ACC112 (cell line): Measurements from ENCODE around the gene RAD51B.

ENCODE experiments used
- H2AFZ ChIP-seq: fragments of 200-600 bp; sonication (generic); one replicate; pipeline ENCODE4 v1.6.0; 2017; ENCODE audit warnings: antibody characterized with exemption, low read length; ENCODE audit not compliant: unreplicated experiment
- H3K27ac ChIP-seq: fragments of 200-600 bp; sonication (generic); 2 replicates; pipeline ENCODE4 v1.5.1; 2014; ENCODE audit warnings: low read depth, mild to moderate bottlenecking, antibody characterized with exemption, low read length, moderate library complexity
- H3K27me3 ChIP-seq: fragments of 200-600 bp; sonication (generic); 2 replicates; pipeline ENCODE4 v1.6.1; 2014; ENCODE audit warnings: mild to moderate bottlenecking, antibody characterized with exemption, low read length, moderate library complexity, mixed read lengths; ENCODE audit not compliant: insufficient read depth
- H3K36me3 ChIP-seq: fragments of 200-600 bp; sonication (generic); 2 replicates; pipeline ENCODE4 v1.6.1; 2016; ENCODE audit warnings: mild to moderate bottlenecking, antibody characterized with exemption, low read length, moderate library complexity, mixed read lengths; ENCODE audit not compliant: insufficient read depth
- H3K4me1 ChIP-seq: fragments of 200-600 bp; sonication (generic); one replicate; pipeline ENCODE4 v1.6.1; 2016; ENCODE audit warnings: low read length, mixed read lengths; ENCODE audit not compliant: insufficient read depth, unreplicated experiment, control insufficient read depth
- H3K4me3 ChIP-seq: fragments of 200-600 bp; sonication (generic); 2 replicates; pipeline ENCODE4 v1.5.1; 2014; ENCODE audit warnings: mild to moderate bottlenecking, low read depth, low read length
- H3K79me2 ChIP-seq: fragments of 200-600 bp; sonication (generic); one replicate; pipeline ENCODE4 v1.6.0; 2016; ENCODE audit warnings: low read length; ENCODE audit not compliant: control insufficient read depth, unreplicated experiment, insufficient read depth

Gene RAD51B

DNA sequence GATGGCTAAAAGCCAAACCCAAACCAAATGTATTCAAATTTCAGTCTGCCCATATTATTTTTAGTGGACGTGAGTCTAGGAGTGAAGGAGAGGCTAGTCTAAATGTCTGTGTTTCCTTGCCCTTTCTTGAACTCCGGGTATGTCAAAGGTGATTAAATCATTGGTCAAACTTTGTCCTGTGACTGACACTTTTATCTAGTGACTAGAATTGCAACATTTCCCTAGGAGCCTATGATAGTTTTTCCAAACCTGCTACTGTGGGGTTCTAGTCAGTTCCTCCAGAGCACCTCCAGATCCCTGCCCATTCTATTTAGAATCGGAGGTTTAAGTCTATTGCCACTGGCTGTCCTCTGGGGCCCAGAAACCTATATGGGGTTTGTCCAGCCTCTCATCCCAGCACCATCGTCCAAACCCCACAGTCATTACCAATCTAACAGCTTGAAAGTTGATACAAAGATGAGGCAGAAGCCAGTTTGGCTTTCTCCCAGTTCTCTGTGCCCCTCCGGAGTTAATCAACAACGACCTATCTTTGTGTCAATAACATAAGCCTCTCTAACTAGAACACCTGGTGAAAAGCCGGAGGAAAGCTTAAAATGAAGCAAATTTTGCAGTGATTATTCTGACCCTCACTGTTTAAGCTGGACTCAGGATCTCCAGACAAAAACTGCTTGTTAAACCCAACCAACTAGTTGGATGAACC is 666.6 kb downstream of the RAD51B start:
- no peaks in the 10 kb centered on the region for H3K79me2 ChIP-seq
- H3K27ac ChIP-seq, result no peak overlapping the region
- no peaks in the 10 kb centered on the region for H3K27me3 ChIP-seq
- no peak overlapping the region for H3K4me3 ChIP-seq
- 0 out of 2 replicates have a peak, but pooled peaks cover 2% of the 10 kb centered on the region for H3K36me3 ChIP-seq
- no peak overlapping the region for H2AFZ ChIP-seq
- peaks cover 18% of the 10 kb centered on the region for H3K4me1 ChIP-seq

GRCh38 chr14:68486809-68487208 is 667.2 kb downstream of the RAD51B start:
- Histone ChIP-seq H2AFZ (no peak overlapping the region), H3K79me2 (no peaks in the 10 kb centered on the region), H3K27me3 (no peaks in the 10 kb centered on the region), H3K4me3 (no peak overlapping the region), H3K27ac (no peak overlapping the region), H3K36me3 (0 out of 2 replicates have a peak, but pooled peaks cover 2% of the 10 kb centered on the region), H3K4me1 (peaks cover 18% of the 10 kb centered on the region)

- Histone ChIP-seq H3K79me2 (no peaks in the 10 kb centered on the region), H3K27me3 (no peaks in the 10 kb centered on the region), H3K27ac (peak overlapping the region; percentile 36), H2AFZ (no peak overlapping the region), H3K4me3 (no peak overlapping the region), H3K36me3 (0 out of 2 replicates have a peak, but pooled peaks cover 2% of the 10 kb centered on the region), H3K4me1 (peaks cover 18% of the 10 kb centered on the region)
Measured at GRCh38 chr14:68487805-68488590, 668.4 kb downstream of the RAD51B start.

- Histone ChIP-seq H3K79me2 (no peaks in the 10 kb centered on the region), H3K4me1 (peaks cover 9% of the 10 kb centered on the region), H3K4me3 (no peak overlapping the region), H2AFZ (no peak overlapping the region), H3K27ac (no peak overlapping the region), H3K27me3 (no peaks in the 10 kb centered on the region), H3K36me3 (0 out of 2 replicates have a peak, but pooled peaks cover 2% of the 10 kb centered on the region)
Measured at GRCh38 chr14:68491793-68492192, 672.2 kb downstream of the RAD51B start.

DNA sequence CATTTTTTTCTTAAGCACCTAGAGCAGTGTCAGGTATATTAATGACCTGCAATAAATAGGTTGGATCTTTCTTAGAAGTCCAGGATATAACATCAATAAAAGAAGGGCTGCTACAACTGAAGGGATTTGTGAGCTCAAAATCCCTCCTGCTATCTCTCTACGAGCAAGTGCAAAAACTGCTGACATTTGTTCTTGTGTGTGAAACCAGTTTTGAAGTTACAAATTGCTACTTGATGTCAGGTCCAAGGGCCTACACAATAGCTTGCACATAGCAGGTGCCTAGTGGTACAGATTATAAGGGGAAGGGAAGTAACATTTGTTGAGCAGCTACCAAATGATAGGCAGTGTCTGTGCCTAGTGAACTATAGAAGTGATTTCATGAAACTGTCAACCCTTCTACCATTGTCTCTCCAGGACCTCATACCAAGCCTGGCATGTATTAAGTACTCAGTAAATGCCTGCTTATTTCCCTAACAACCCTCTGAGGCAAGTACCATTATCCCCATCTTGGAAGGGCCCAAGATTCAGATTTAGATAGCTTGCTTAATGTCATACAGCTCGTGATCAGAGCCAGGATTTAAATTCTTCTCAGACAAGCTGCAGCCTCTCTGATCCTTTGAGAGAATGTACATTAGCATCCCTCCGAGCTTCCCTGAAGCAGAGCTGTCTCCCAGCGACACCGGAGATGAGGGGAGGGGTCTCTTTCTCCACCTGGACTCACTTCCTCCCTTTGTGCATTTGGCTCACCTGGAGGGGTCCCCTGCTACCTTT is 673.0 kb downstream of the RAD51B start:
- H3K4me3 ChIP-seq, result no peak overlapping the region
- H3K27ac ChIP-seq, result no peak overlapping the region
- no peaks in the 10 kb centered on the region for H3K79me2 ChIP-seq
- H3K4me1 ChIP-seq, result peaks cover 7% of the 10 kb centered on the region
- H2AFZ ChIP-seq, result no peak overlapping the region
- no peaks in the 10 kb centered on the region for H3K27me3 ChIP-seq
- 0 out of 2 replicates have a peak, but pooled peaks cover 2% of the 10 kb centered on the region for H3K36me3 ChIP-seq

DNA sequence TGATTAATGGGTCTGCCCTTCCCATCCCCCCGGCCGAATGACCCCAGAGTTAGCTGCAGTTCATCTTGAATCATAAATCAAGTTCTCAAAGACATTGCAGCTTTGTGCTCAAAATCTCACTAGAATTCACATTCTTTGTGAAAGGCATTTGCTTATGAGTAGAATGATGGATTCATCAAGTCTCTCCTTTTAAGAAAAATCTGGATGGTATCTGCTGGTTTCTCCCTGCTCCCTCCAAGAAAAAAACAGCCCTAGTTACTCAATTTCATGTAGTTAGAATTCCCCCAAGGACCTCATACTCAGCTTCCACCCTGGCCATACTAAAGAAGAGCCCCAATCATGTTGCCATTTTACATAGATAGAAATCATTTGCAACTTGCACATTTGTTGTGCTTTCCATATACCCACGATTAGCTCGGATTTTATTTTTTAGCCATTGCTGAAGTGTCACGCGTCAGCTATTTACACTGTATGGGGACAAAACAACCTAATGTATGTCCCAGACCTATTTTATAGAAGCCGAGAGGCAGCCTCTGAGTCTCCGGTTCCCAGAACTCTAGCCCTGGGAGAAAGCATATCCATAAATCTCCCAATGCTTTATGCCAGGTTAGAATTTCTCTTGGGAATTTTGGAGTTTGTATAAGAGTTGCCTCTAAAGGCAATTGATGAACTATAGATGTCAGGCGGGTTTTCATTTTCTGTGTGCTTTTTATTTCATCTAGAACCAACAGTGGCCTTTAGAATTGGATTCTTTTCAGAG is 673.8 kb downstream of the RAD51B start:
- no peaks in the 10 kb centered on the region for H3K4me1 ChIP-seq
- no peak overlapping the region for H3K27ac ChIP-seq
- H2AFZ ChIP-seq, result no peak overlapping the region
- H3K27me3 ChIP-seq, result no peaks in the 10 kb centered on the region
- no peaks in the 10 kb centered on the region for H3K79me2 ChIP-seq
- H3K36me3 ChIP-seq, result 0 out of 2 replicates have a peak, but pooled peaks cover 2% of the 10 kb centered on the region
- no peak overlapping the region for H3K4me3 ChIP-seq

GRCh38 chr14:68495101-68496039 is 675.8 kb downstream of the RAD51B start:
- H3K27ac ChIP-seq, result no peak overlapping the region
- H3K27me3 ChIP-seq, result no peaks in the 10 kb centered on the region
- H2AFZ ChIP-seq, result no peak overlapping the region
- no peaks in the 10 kb centered on the region for H3K79me2 ChIP-seq
- no peaks in the 10 kb centered on the region for H3K4me1 ChIP-seq
- H3K36me3 ChIP-seq, result no peaks in the 10 kb centered on the region
- no peak overlapping the region for H3K4me3 ChIP-seq

DNA sequence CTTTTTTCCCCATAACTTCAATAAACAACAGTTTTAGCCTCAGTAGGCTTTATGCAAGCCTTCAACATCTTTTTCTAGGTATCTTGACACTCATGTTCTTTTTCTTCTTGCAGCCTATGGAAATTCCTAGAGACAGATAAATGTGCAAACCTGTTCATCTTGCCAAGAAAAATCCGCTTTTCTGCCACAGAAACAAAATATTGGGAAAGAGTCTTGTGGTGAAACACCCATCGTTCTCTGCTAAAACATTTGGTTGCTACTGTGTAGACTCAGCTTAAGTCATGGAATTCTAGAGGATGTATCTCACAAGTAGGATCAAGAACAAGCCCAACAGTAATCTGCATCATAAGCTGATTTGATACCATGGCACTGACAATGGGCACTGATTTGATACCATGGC is 677.4 kb downstream of the RAD51B start:
- H2AFZ ChIP-seq, result no peak overlapping the region
- no peaks in the 10 kb centered on the region for H3K27me3 ChIP-seq
- H3K79me2 ChIP-seq, result no peaks in the 10 kb centered on the region
- H3K27ac ChIP-seq, result no peak overlapping the region
- H3K4me1 ChIP-seq, result no peaks in the 10 kb centered on the region
- H3K36me3 ChIP-seq, result no peaks in the 10 kb centered on the region
- H3K4me3 ChIP-seq, result no peak overlapping the region

DNA sequence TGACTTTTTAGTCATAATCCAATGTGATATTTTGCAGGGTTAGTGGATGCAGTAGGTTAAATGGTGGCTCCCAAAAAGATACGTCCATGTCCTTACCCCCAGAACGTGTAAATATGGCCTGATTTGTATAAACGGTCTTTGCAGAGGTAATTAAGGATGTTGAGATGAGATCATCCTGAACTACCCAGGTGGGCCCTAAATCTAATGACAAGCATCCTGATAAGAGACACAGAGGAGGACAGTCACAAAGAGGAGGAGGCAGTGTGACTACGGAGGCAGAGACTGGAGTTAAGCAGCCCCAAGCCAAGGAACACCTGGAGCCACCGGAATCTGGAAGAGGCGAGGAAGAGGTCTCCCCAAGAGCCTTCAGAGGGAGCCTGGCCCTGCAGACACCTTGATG is 679.9 kb downstream of the RAD51B start:
- no peaks in the 10 kb centered on the region for H3K4me1 ChIP-seq
- H3K27ac ChIP-seq, result no peak overlapping the region
- no peaks in the 10 kb centered on the region for H3K36me3 ChIP-seq
- H3K27me3 ChIP-seq, result no peaks in the 10 kb centered on the region
- no peak overlapping the region for H3K4me3 ChIP-seq
- no peak overlapping the region for H2AFZ ChIP-seq
- no peaks in the 10 kb centered on the region for H3K79me2 ChIP-seq
